OCI-LY7 (cell line): ENCODE data around the gene ADSS2. TPM values are rescaled to one million over a fixed set of nuclear protein-coding genes. Genes with fewer than 3 reads are reported as not detected.

Source experiments
- BruUV-seq: library from RNA; stranded (reverse); fragments of 400-500 nt; replicated peaks from 2 replicates; lab custom pipeline; 2021; lab: Mats Ljungman, UMichigan
- CTCF ChIA-PET: fragments of 300-600 bp; sonication (Branson Sonifier 250); formaldehyde crosslinking; loops from one replicate; lab custom pipeline; 2022; ENCODE audit warnings: antibody characterized with exemption; ENCODE audit not compliant: unreplicated experiment; lab: Charles Lee
- POLR2A ChIA-PET: fragments of 300-600 bp; sonication (Branson Sonifier 250); formaldehyde crosslinking; loops from one replicate; lab custom pipeline; 2022; ENCODE audit warnings: antibody characterized with exemption; lab: Charles Lee
- DNase-seq: peaks from one replicate; pipeline ENCODE4 v3.0.0-alpha.2; 2015; ENCODE audit warnings: low spot score
- H2AFZ ChIP-seq: fragments of 200-600 bp; sonication (generic), shearing (Covaris generic); 2 replicates; pipeline ENCODE4 v1.6.1; 2014; ENCODE audit warnings: mild to moderate bottlenecking, antibody characterized with exemption, low read length, moderate library complexity
- H3K27ac ChIP-seq: fragments of 200-600 bp; sonication (generic); 2 replicates; pipeline ENCODE4 v1.5.1; 2014; ENCODE audit warnings: mixed run types, low read depth, mild to moderate bottlenecking, moderate library complexity, low read length, inconsistent platforms; ENCODE audit not compliant: poor library complexity, severe bottlenecking
- H3K36me3 ChIP-seq: fragments of 200-600 bp; sonication (generic); 2 replicates; pipeline ENCODE4 v1.6.1; 2014; ENCODE audit warnings: mild to moderate bottlenecking, antibody characterized with exemption, low read length, moderate library complexity, mixed read lengths; ENCODE audit not compliant: insufficient read depth
- H3K4me1 ChIP-seq: fragments of 200-600 bp; sonication (generic); 2 replicates; pipeline ENCODE4 v1.5.1; 2014; ENCODE audit warnings: mild to moderate bottlenecking, low read length; ENCODE audit not compliant: insufficient read depth, poor library complexity, severe bottlenecking
- H3K4me2 ChIP-seq: fragments of 200-600 bp; sonication (generic); 2 replicates; pipeline ENCODE4 v1.6.1; 2014; ENCODE audit warnings: mild to moderate bottlenecking, low read length
- H3K4me3 ChIP-seq: fragments of 200-600 bp; sonication (generic); 2 replicates; pipeline ENCODE4 v1.5.1; 2014; ENCODE audit warnings: mild to moderate bottlenecking, low read depth, low read length; ENCODE audit not compliant: poor library complexity, severe bottlenecking
- H3K79me2 ChIP-seq: fragments of 200-600 bp; sonication (generic); 2 replicates; pipeline ENCODE4 v1.6.1; 2016; ENCODE audit warnings: low read depth, mild to moderate bottlenecking, low read length, moderate library complexity, mixed read lengths; ENCODE audit not compliant: insufficient read depth
- H3K9me2 ChIP-seq: fragments of 200-600 bp; sonication (generic); 2 replicates; pipeline ENCODE4 v1.6.1; 2016; ENCODE audit warnings: mild to moderate bottlenecking, low read length, mixed read lengths; ENCODE audit not compliant: insufficient read depth
- H3K9me3 ChIP-seq: fragments of 200-600 bp; sonication (generic); 2 replicates; pipeline ENCODE4 v1.6.1; 2014; ENCODE audit warnings: mild to moderate bottlenecking, mixed run types, low read length, mixed read lengths
- H4K20me1 ChIP-seq: fragments of 200-600 bp; sonication (generic); 2 replicates; pipeline ENCODE4 v1.6.1; 2014; ENCODE audit warnings: mild to moderate bottlenecking, antibody characterized with exemption, low read length, moderate library complexity, mixed read lengths; ENCODE audit not compliant: insufficient read depth
- CTCF ChIP-seq: fragments of 200-600 bp; sonication (generic); conservative IDR thresholded peaks from 2 replicates; pipeline ENCODE4 v1.5.1; 2014; ENCODE audit warnings: mild to moderate bottlenecking, antibody characterized with exemption, low read length, moderate library complexity, mixed read lengths
- EZH2phosphoT487 ChIP-seq: fragments of 200-600 bp; sonication (generic); IDR thresholded peaks from 2 replicates; pipeline ENCODE4 v1.6.1; 2018; ENCODE audit warnings: low read depth, borderline replicate concordance, mild to moderate bottlenecking, mixed run types, antibody characterized with exemption, low read length, moderate library complexity, mixed read lengths
- intact Hi-C: fragments of 100-400 bp; cut with micrococcal nuclease; formaldehyde crosslinking; loops from one replicate; pipeline ENCODE4 v1.10.0; 2022; ENCODE audit not compliant: unreplicated experiment
- total RNA-seq, 2 experiments: library from RNA; depleted of rRNA in 1 of 2; stranded (reverse); fragments of >200 nt in 1 of 2; shearing (Covaris generic) in 1 of 2; gene quantifications; 2 replicates each; pipeline ENCODE4 v1.2.3, GENCODE V29; 2014 to 2022

The ADSS2 gene
- total RNA-seq, 2 experiments from 2014 or later, result 35.2 to 54.6 TPM

- Histone ChIP-seq H3K36me3 (no peaks in the 10 kb centered on the region), H4K20me1 (no peaks in the 10 kb centered on the region), H3K4me3 (no peak overlapping the region), H3K9me3 (no peaks in the 10 kb centered on the region), H3K4me2 (no peak overlapping the region), H2AFZ (no peak overlapping the region), H3K9me2 (no peaks in the 10 kb centered on the region), H3K4me1 (no peaks in the 10 kb centered on the region), H3K27ac (no peak overlapping the region), H3K79me2 (no peaks in the 10 kb centered on the region)
- CTCF ChIA-PET, result no interaction called here
- TF ChIP-seq CTCF (no peak), EZH2phosphoT487 (no peak)
- DNase-seq, result no peak
- POLR2A ChIA-PET, result no interaction called here
- intact Hi-C loops, result no loop called here
- no TSS peak for BruUV-seq
Measured at GRCh38 chr1:244497805-244498204, 46.1 kb upstream of the ADSS2 start.

- no peak overlapping the region for H3K4me2 ChIP-seq
Measured at GRCh38 chr1:244496186-244496585, 44.5 kb upstream of the ADSS2 start.

More at GRCh38 chr1:244496186-244496585, 44.5 kb upstream of the ADSS2 start:
- TF ChIP-seq EZH2phosphoT487, result no peak
- TF ChIP-seq CTCF, result no peak
- intact Hi-C loops, result no loop called here
- Histone ChIP-seq H3K36me3 (no peaks in the 10 kb centered on the region), H3K79me2 (no peaks in the 10 kb centered on the region), H4K20me1 (no peaks in the 10 kb centered on the region), H3K27ac (no peak overlapping the region), H3K9me2 (no peaks in the 10 kb centered on the region), H3K9me3 (no peaks in the 10 kb centered on the region), H3K4me1 (no peaks in the 10 kb centered on the region), H2AFZ (no peak overlapping the region), H3K4me3 (no peak overlapping the region)
- ChIA-PET POLR2A (interaction anchor here (1.1 kb wide), 1 partner anchor 16 kb away, joined by 3 read pairs; no protein-coding TSS in a partner anchor), CTCF (no interaction called here)
- DNase-seq, result no peak
- BruUV-seq, result no TSS peak
